ENCODE measurements around the gene SYNE2.
A peak's percentile ranks its signal among the peaks of the same experiment; 100 is the strongest.

SYNE2 gene

GRCh38 chr14:64186231-64187129, 333.7 kb downstream of the SYNE2 start:
- no peak for DNase-seq
- Histone ChIP-seq H3K4me3 (ENCODE audit: insufficient read depth, low read depth, low read length, poor library complexity, severe bottlenecking) (no peak overlapping the region), H3K36me3 (ENCODE audit: control insufficient read depth, insufficient read depth, low read length) (peaks cover 50% of the 10 kb centered on the region), H3K9me3 (ENCODE audit: control insufficient read depth, low read length) (no peaks in the 10 kb centered on the region), H3K27ac (ENCODE audit: insufficient read depth, low read length, poor library complexity, severe bottlenecking) (no peak overlapping the region), H3K4me1 (ENCODE audit: control insufficient read depth, insufficient read depth, low read length, poor library complexity, severe bottlenecking) (no peaks in the 10 kb centered on the region), H3K27me3 (replicated peaks; ENCODE audit: control insufficient read depth, insufficient read depth, low read length, poor library complexity, severe bottlenecking) (no peaks in the 10 kb centered on the region)

GRCh38 chr14:64187331-64187730, 334.5 kb downstream of the SYNE2 start:
- no peak for DNase-seq
- peaks cover 52% of the 10 kb centered on the region for H3K36me3 ChIP-seq (ENCODE audit: control insufficient read depth, insufficient read depth, low read length)
- no peak overlapping the region for H3K4me3 ChIP-seq (ENCODE audit: insufficient read depth, low read depth, low read length, poor library complexity, severe bottlenecking)
- no peaks in the 10 kb centered on the region for H3K27me3 ChIP-seq (replicated peaks; ENCODE audit: control insufficient read depth, insufficient read depth, low read length, poor library complexity, severe bottlenecking)
- H3K27ac ChIP-seq (ENCODE audit: insufficient read depth, low read length, poor library complexity, severe bottlenecking) = no peak overlapping the region
- no peaks in the 10 kb centered on the region for H3K4me1 ChIP-seq (ENCODE audit: control insufficient read depth, insufficient read depth, low read length, poor library complexity, severe bottlenecking)
- no peaks in the 10 kb centered on the region for H3K9me3 ChIP-seq (ENCODE audit: control insufficient read depth, low read length)

DNA sequence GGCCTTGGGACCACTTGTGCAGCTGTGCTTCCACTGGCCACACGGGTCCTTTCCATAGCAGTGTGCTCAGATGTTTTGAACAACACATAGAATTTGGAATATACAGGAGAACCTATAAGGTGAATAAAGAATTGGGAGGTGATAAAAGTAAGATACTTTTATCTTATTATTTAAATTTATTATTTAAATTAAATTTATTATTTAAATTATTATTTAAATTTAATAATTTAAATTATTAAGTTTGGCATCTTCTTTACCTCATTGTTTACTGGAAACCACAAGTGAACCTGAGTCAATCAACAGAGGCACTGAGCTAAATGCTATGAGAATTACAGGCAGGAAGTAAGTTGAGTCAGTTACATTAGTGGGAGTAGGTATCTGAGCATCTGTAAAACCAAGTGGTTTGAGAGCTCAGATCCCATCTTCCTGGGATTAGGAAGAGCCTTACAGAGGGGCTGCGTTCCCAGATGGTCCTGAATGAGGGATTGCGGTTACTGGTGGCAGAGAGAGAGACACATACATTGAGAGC, 338.2 kb downstream of the SYNE2 start:
- Histone ChIP-seq H3K27ac (ENCODE audit: insufficient read depth, low read length, poor library complexity, severe bottlenecking) (no peak overlapping the region), H3K27me3 (replicated peaks; ENCODE audit: control insufficient read depth, insufficient read depth, low read length, poor library complexity, severe bottlenecking) (no peaks in the 10 kb centered on the region), H3K9me3 (ENCODE audit: control insufficient read depth, low read length) (no peaks in the 10 kb centered on the region), H3K4me1 (ENCODE audit: control insufficient read depth, insufficient read depth, low read length, poor library complexity, severe bottlenecking) (peaks cover 20% of the 10 kb centered on the region), H3K4me3 (ENCODE audit: insufficient read depth, low read depth, low read length, poor library complexity, severe bottlenecking) (no peak overlapping the region), H3K36me3 (ENCODE audit: control insufficient read depth, insufficient read depth, low read length) (peaks cover 44% of the 10 kb centered on the region)
- DNase-seq = no peak

GRCh38 chr14:64191756-64192155, 339.0 kb downstream of the SYNE2 start:
- Histone ChIP-seq H3K36me3 (ENCODE audit: control insufficient read depth, insufficient read depth, low read length) (peaks cover 37% of the 10 kb centered on the region), H3K9me3 (ENCODE audit: control insufficient read depth, low read length) (no peaks in the 10 kb centered on the region), H3K27ac (ENCODE audit: insufficient read depth, low read length, poor library complexity, severe bottlenecking) (no peak overlapping the region), H3K4me1 (ENCODE audit: control insufficient read depth, insufficient read depth, low read length, poor library complexity, severe bottlenecking) (peaks cover 22% of the 10 kb centered on the region), H3K27me3 (replicated peaks; ENCODE audit: control insufficient read depth, insufficient read depth, low read length, poor library complexity, severe bottlenecking) (no peaks in the 10 kb centered on the region), H3K4me3 (ENCODE audit: insufficient read depth, low read depth, low read length, poor library complexity, severe bottlenecking) (no peak overlapping the region)
- DNase-seq = no peak

DNA sequence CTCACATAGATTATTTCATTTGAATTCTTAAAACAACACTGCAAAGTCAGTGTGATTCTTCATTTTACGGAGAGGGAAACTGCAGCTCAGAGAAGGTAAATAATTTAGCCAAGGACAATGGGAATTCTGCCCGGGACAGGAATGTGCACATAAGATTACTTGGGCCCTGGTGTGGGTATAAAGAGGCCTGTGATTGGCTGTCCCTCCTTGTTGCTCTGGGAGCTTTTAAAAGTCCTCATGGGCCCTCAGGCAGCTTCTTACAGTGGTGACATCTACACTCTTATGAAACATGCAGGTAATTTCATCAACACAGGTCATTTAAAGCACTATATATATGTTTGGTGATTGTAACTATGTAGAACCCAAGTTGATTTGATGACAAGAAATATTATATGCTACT, 341.0 kb downstream of the SYNE2 start:
- H3K4me3 ChIP-seq (ENCODE audit: insufficient read depth, low read depth, low read length, poor library complexity, severe bottlenecking) = no peak overlapping the region
- H3K9me3 ChIP-seq (ENCODE audit: control insufficient read depth, low read length) = no peaks in the 10 kb centered on the region
- H3K36me3 ChIP-seq (ENCODE audit: control insufficient read depth, insufficient read depth, low read length) = peaks cover 18% of the 10 kb centered on the region
- H3K27ac ChIP-seq (ENCODE audit: insufficient read depth, low read length, poor library complexity, severe bottlenecking) = peak overlapping the region; percentile 71
- peaks cover 22% of the 10 kb centered on the region for H3K4me1 ChIP-seq (ENCODE audit: control insufficient read depth, insufficient read depth, low read length, poor library complexity, severe bottlenecking)
- DNase-seq = no peak
- no peaks in the 10 kb centered on the region for H3K27me3 ChIP-seq (replicated peaks; ENCODE audit: control insufficient read depth, insufficient read depth, low read length, poor library complexity, severe bottlenecking)

- Histone ChIP-seq H3K4me3 (ENCODE audit: insufficient read depth, low read depth, low read length, poor library complexity, severe bottlenecking) (no peak overlapping the region), H3K27ac (ENCODE audit: insufficient read depth, low read length, poor library complexity, severe bottlenecking) (peak overlapping the region; percentile 71), H3K36me3 (ENCODE audit: control insufficient read depth, insufficient read depth, low read length) (peaks cover 18% of the 10 kb centered on the region), H3K9me3 (ENCODE audit: control insufficient read depth, low read length) (no peaks in the 10 kb centered on the region), H3K4me1 (ENCODE audit: control insufficient read depth, insufficient read depth, low read length, poor library complexity, severe bottlenecking) (peaks cover 22% of the 10 kb centered on the region), H3K27me3 (replicated peaks; ENCODE audit: control insufficient read depth, insufficient read depth, low read length, poor library complexity, severe bottlenecking) (no peaks in the 10 kb centered on the region)
- no peak for DNase-seq
Observed at GRCh38 chr14:64194404-64194803, 341.6 kb downstream of the SYNE2 start.

- no peak for DNase-seq
- Histone ChIP-seq H3K4me1 (ENCODE audit: control insufficient read depth, insufficient read depth, low read length, poor library complexity, severe bottlenecking) (peaks cover 22% of the 10 kb centered on the region), H3K4me3 (ENCODE audit: insufficient read depth, low read depth, low read length, poor library complexity, severe bottlenecking) (no peak overlapping the region)
Observed at GRCh38 chr14:64195199-64195598, 342.4 kb downstream of the SYNE2 start.

DNA sequence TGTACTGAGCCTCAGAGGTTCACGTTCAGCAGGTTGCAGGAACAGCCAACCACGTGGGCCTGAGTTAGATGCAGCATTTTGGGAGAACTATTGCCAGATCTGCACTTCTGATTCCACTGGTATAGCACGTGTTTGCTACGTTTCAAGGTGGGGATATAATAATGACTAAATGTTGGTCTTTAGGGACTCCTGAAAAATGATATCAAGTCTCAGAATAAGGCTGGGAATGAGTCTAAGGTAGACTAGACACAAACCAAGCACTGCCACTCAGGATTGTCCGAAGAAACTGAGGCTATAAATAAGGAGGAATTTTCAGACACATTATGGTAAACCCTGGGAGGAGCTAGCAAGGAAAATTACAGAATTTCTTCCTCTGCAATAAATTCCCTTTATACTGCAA, 343.3 kb downstream of the SYNE2 start:
- H3K27me3 ChIP-seq (replicated peaks; ENCODE audit: control insufficient read depth, insufficient read depth, low read length, poor library complexity, severe bottlenecking) = no peaks in the 10 kb centered on the region
- peaks cover 11% of the 10 kb centered on the region for H3K36me3 ChIP-seq (ENCODE audit: control insufficient read depth, insufficient read depth, low read length)
- no peaks in the 10 kb centered on the region for H3K9me3 ChIP-seq (ENCODE audit: control insufficient read depth, low read length)
- DNase-seq = no peak
- H3K4me1 ChIP-seq (ENCODE audit: control insufficient read depth, insufficient read depth, low read length, poor library complexity, severe bottlenecking) = peaks cover 22% of the 10 kb centered on the region
- no peak overlapping the region for H3K4me3 ChIP-seq (ENCODE audit: insufficient read depth, low read depth, low read length, poor library complexity, severe bottlenecking)
- peak overlapping the region; percentile 71 for H3K27ac ChIP-seq (ENCODE audit: insufficient read depth, low read length, poor library complexity, severe bottlenecking)

More at GRCh38 chr14:64195199-64195598, 342.4 kb downstream of the SYNE2 start:
- no peaks in the 10 kb centered on the region for H3K27me3 ChIP-seq (replicated peaks; ENCODE audit: control insufficient read depth, insufficient read depth, low read length, poor library complexity, severe bottlenecking)
- peaks cover 11% of the 10 kb centered on the region for H3K36me3 ChIP-seq (ENCODE audit: control insufficient read depth, insufficient read depth, low read length)
- H3K27ac ChIP-seq (ENCODE audit: insufficient read depth, low read length, poor library complexity, severe bottlenecking) = peak overlapping the region; percentile 71
- H3K9me3 ChIP-seq (ENCODE audit: control insufficient read depth, low read length) = no peaks in the 10 kb centered on the region

DNA sequence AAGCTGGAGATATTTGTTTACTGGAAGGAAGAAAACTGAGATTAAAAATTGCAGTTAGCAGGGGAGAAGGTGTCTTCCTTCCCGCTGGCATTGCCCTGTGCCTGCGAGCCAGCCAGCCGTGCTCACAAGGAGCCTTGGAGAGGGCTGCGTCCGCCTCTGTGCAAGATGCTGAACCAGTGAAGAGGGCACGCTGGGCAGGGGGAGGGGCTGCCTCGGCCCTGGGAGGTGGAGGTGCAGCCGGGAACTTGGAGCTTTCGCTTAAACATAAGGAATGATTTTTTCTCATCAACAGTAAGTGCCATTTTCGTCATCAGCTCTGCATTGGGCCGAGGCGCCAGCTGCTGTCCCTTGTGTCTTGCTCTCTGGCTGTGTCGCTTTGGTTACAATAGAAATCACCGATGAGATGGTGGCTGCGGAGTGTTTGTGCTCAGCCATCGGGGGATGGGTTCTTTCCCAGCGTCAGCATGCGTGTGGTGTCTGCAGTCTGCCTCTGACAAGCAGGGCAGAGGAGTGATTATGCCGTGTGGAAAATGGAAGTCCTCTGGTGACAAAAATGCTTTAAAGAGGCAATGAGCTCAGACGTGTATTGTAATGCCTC, 344.1 kb downstream of the SYNE2 start:
- no peak overlapping the region for H3K4me3 ChIP-seq (ENCODE audit: insufficient read depth, low read depth, low read length, poor library complexity, severe bottlenecking)
- peaks cover 22% of the 10 kb centered on the region for H3K4me1 ChIP-seq (ENCODE audit: control insufficient read depth, insufficient read depth, low read length, poor library complexity, severe bottlenecking)
- no peaks in the 10 kb centered on the region for H3K27me3 ChIP-seq (replicated peaks; ENCODE audit: control insufficient read depth, insufficient read depth, low read length, poor library complexity, severe bottlenecking)
- no peaks in the 10 kb centered on the region for H3K9me3 ChIP-seq (ENCODE audit: control insufficient read depth, low read length)
- H3K27ac ChIP-seq (ENCODE audit: insufficient read depth, low read length, poor library complexity, severe bottlenecking) = peak overlapping the region; percentile 71
- H3K36me3 ChIP-seq (ENCODE audit: control insufficient read depth, insufficient read depth, low read length) = peaks cover 6% of the 10 kb centered on the region
- DNase-seq = no peak

DNA sequence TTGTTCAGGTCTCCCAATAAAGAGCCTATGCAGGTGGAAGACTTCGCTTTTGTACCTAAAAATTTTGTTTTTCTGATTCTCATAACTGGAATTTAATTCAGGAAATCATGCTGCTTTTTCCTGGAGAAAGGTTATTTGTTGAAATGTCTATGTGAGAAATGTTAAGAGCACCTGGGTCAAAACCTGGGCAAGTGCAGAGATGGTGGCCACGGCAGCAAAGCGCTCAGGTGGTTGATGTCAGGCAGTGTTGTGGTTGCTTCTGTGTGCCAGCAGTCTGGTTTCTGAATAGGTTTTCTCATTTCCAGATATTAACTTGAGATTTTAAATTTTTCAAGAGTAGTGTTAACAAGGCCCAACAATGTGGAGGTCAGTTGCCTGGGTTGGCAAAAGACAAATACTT, 345.2 kb downstream of the SYNE2 start:
- DNase-seq = no peak
- H3K36me3 ChIP-seq (ENCODE audit: control insufficient read depth, insufficient read depth, low read length) = peaks cover 8% of the 10 kb centered on the region
- peak overlapping the region; percentile 6 for H3K27ac ChIP-seq (ENCODE audit: insufficient read depth, low read length, poor library complexity, severe bottlenecking)
- peaks cover 22% of the 10 kb centered on the region for H3K4me1 ChIP-seq (ENCODE audit: control insufficient read depth, insufficient read depth, low read length, poor library complexity, severe bottlenecking)
- H3K9me3 ChIP-seq (ENCODE audit: control insufficient read depth, low read length) = no peaks in the 10 kb centered on the region
- H3K4me3 ChIP-seq (ENCODE audit: insufficient read depth, low read depth, low read length, poor library complexity, severe bottlenecking) = no peak overlapping the region
- H3K27me3 ChIP-seq (replicated peaks; ENCODE audit: control insufficient read depth, insufficient read depth, low read length, poor library complexity, severe bottlenecking) = no peaks in the 10 kb centered on the region

Data from effector memory CD4-positive, alpha-beta T cell (primary cell).